Measurements from ENCODE around the gene MUC6.

MUC6 gene

DNA sequence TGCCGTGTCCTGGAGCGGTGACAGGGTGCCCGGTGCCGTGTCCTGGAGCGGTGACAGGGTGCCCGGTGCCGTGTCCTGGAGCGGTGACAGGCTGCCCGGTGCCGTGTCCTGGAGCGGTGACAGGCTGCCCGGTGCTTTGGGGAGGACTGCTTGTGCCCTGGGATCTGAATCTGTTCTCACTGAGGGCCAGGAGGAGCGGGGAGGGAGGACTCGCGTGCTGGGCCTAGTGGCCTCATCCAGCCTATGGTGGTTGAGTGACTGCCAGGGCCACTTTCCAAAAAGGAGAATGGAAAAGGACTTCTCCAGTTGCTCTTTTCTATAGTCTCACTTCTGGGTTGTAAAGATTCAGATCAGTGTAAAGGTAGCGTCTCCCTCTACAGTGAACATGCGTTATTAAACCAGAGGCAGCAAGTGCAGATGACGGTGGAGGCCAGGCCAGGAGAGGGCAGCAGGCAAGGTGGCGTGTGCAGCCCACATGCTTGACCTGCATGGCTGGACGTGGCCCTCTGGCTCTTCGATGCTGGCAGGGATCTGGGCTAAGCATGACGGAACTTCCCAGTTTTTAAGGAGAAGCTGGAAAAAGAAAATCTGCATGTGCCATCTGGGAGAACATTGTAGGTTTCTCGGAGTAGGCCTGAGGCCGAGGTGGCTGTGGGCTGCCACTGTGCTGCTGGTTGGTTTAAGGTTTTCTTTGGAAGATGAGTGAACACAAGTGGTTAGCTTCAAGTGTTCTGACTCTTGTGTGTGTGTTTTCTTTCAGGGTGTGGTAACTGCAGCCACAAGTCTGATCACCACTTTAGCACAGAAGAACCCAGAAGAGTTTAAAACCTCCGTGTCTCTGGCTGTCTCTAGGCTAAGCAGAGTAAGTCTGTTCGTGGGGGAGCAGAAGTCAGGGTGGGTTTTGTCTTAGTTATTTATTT, 55.8 kb downstream of the MUC6 start:
- no peaks in the 10 kb centered on the region for H3K4me1 ChIP-seq (ENCODE audit: control insufficient read depth, insufficient read depth, low read length)
- ChIA-PET CTCF (interaction anchor here (0.7 kb wide), 1 partner anchor 46 kb away, joined by 3 read pairs; no protein-coding TSS in a partner anchor), POLR2A (no interaction called here)
- no peak for TF ChIP-seq ZBTB1 (tag by site-specific recombination; IDR thresholded peaks at IDR 0.05)
- no peak for TF ChIP-seq FEZF1 (tag by site-specific recombination; IDR thresholded peaks at IDR 0.05)
- no peak for TF ChIP-seq ZNF10 (tag by site-specific recombination; IDR thresholded peaks at IDR 0.05)
- TF ChIP-seq ZNF76 (tag by site-specific recombination; IDR thresholded peaks at IDR 0.05; ENCODE audit: borderline replicate concordance, low read depth): no peak
- TF ChIP-seq EGR2 (tag by site-specific recombination; IDR thresholded peaks at IDR 0.05; ENCODE audit: low read depth): no peak
- 0 out of 2 replicates have a peak, but pooled peaks have one; percentile 24 for TF ChIP-seq KLF1 (tag by site-specific recombination; IDR thresholded peaks at IDR 0.05)
- no peak overlapping the region for H3K4me3 ChIP-seq (ENCODE audit: low read depth, low read length)
- H3K27ac ChIP-seq (ENCODE audit: extremely low read depth, low read depth, low read length): no peak overlapping the region
- no peaks in the 10 kb centered on the region for H3K9me3 ChIP-seq (ENCODE audit: control insufficient read depth, insufficient read depth, low read depth, low read length)
- H3K36me3 ChIP-seq (ENCODE audit: control insufficient read depth in 2 of 2, insufficient read depth in 1 of 2, low read length in 2 of 2): peaks cover 4 to 79% of the 10 kb centered on the region in 2 experiments; a peak in 2 of 3 replicates

DNA sequence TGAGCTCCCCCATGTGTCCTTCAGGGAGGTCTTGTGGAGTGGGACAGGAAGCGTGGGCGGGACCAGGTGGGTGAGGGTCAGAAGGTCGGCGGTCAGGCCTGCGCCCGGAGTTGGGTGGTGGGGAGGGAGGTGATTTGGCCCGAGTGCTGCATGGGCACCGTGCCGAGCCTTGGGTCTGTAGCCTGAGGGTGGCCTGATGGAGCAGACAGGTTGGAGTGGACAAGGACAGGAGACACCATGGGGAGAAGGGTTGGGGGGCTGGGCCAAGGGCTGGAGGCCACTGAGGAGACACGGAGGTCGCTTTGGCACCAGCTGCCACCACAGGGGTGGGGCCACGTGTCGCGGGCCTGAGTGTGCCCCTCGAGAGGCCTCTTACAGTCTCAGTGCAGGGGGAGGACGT, 57.7 kb downstream of the MUC6 start:
- ChIA-PET CTCF (interaction anchor here (0.9 to 1.1 kb wide), 2 partner anchors 24 to 131 kb away, joined by 3 read pairs; no protein-coding TSS in a partner anchor), POLR2A (no interaction called here)
- 0 out of 2 replicates have a peak, but pooled peaks have one; percentile 7 for TF ChIP-seq EGR2 (tag by site-specific recombination; IDR thresholded peaks at IDR 0.05; ENCODE audit: low read depth)
- TF ChIP-seq, protein P1, sequence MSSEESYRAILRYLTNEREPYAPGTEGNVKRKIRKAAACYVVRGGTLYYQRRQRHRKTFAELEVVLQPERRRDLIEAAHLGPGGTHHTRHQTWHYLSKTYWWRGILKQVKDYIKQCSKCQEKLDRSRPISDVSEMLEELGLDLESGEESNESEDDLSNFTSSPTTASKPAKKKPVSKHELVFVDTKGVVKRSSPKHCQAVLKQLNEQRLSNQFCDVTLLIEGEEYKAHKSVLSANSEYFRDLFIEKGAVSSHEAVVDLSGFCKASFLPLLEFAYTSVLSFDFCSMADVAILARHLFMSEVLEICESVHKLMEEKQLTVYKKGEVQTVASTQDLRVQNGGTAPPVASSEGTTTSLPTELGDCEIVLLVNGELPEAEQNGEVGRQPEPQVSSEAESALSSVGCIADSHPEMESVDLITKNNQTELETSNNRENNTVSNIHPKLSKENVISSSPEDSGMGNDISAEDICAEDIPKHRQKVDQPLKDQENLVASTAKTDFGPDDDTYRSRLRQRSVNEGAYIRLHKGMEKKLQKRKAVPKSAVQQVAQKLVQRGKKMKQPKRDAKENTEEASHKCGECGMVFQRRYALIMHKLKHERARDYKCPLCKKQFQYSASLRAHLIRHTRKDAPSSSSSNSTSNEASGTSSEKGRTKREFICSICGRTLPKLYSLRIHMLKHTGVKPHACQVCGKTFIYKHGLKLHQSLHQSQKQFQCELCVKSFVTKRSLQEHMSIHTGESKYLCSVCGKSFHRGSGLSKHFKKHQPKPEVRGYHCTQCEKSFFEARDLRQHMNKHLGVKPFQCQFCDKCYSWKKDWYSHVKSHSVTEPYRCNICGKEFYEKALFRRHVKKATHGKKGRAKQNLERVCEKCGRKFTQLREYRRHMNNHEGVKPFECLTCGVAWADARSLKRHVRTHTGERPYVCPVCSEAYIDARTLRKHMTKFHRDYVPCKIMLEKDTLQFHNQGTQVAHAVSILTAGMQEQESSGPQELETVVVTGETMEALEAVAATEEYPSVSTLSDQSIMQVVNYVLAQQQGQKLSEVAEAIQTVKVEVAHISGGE (tag by site-specific recombination; conservative IDR thresholded peaks at IDR 0.05; ENCODE audit: low read depth): no peak
- H3K36me3 ChIP-seq (ENCODE audit: control insufficient read depth in 2 of 2, insufficient read depth in 1 of 2, low read length in 2 of 2): peaks cover 0 to 73% of the 10 kb centered on the region in 2 experiments; a peak in 2 of 3 replicates
- H3K4me3 ChIP-seq (ENCODE audit: low read depth, low read length): no peak overlapping the region
- no peaks in the 10 kb centered on the region for H3K9me3 ChIP-seq (ENCODE audit: control insufficient read depth, insufficient read depth, low read depth, low read length)
- H3K4me1 ChIP-seq (ENCODE audit: control insufficient read depth, insufficient read depth, low read length): no peaks in the 10 kb centered on the region
- H3K27ac ChIP-seq (ENCODE audit: extremely low read depth, low read depth, low read length): no peak overlapping the region

DNA sequence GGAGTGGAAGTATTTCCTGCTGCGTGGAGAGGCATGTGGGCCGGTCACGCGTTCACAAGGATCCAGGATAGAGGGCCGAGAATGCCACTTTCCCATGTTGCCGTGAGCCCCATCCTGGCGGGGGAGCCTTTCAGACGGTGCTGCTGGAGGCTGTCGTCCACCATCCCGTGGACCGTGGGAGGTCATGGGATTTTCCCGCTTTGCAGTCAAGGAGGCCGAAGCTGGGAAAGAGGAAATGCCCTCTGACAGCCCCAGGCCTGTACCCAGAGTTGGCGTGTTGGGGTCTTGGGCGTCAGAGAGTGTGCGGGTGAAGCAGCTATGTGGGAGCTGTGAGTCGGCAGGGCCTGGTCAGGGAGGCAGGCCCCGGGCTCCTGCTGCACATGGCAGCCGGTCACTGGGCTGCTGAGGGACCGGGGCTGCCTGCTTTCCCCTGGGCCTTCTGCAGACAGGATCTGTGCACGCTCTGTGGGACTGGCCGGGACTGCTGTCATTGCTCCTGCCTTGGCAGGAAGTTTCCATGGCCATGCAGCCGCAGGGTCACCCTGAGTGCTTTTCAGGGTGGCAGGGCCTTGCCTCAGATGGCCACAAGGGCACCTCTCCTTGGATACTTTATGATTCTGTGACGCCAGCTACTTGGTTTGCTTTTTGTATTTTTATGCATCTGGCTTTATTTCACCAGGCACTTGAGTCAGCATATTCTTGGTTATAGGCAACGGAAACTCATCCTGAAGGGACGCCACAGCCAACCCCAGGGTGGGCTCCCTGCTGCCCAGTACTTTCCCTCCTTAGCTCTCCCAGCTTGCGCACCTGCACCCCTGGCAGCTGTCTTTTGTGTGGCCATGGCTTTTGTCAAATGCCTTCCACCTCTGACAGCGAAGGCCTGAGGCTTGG, 58.4 kb downstream of the MUC6 start:
- no peak overlapping the region for H3K27ac ChIP-seq (ENCODE audit: extremely low read depth, low read depth, low read length)
- CTCF ChIA-PET: interaction anchor here (0.9 to 1.1 kb wide), 2 partner anchors 23 to 130 kb away, joined by 3 read pairs; no protein-coding TSS in a partner anchor
- TF ChIP-seq, protein P2, sequence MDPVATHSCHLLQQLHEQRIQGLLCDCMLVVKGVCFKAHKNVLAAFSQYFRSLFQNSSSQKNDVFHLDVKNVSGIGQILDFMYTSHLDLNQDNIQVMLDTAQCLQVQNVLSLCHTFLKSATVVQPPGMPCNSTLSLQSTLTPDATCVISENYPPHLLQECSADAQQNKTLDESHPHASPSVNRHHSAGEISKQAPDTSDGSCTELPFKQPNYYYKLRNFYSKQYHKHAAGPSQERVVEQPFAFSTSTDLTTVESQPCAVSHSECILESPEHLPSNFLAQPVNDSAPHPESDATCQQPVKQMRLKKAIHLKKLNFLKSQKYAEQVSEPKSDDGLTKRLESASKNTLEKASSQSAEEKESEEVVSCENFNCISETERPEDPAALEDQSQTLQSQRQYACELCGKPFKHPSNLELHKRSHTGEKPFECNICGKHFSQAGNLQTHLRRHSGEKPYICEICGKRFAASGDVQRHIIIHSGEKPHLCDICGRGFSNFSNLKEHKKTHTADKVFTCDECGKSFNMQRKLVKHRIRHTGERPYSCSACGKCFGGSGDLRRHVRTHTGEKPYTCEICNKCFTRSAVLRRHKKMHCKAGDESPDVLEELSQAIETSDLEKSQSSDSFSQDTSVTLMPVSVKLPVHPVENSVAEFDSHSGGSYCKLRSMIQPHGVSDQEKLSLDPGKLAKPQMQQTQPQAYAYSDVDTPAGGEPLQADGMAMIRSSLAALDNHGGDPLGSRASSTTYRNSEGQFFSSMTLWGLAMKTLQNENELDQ (tag by site-specific recombination; IDR thresholded peaks at IDR 0.05; ENCODE audit: low read depth): no peak
- TF ChIP-seq, protein P3, sequence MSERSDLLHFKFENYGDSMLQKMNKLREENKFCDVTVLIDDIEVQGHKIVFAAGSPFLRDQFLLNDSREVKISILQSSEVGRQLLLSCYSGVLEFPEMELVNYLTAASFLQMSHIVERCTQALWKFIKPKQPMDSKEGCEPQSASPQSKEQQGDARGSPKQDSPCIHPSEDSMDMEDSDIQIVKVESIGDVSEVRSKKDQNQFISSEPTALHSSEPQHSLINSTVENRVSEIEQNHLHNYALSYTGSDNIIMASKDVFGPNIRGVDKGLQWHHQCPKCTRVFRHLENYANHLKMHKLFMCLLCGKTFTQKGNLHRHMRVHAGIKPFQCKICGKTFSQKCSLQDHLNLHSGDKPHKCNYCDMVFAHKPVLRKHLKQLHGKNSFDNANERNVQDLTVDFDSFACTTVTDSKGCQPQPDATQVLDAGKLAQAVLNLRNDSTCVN (tag by site-specific recombination; optimal IDR thresholded peaks at IDR 0.05): no peak
- TF ChIP-seq, protein P4, sequence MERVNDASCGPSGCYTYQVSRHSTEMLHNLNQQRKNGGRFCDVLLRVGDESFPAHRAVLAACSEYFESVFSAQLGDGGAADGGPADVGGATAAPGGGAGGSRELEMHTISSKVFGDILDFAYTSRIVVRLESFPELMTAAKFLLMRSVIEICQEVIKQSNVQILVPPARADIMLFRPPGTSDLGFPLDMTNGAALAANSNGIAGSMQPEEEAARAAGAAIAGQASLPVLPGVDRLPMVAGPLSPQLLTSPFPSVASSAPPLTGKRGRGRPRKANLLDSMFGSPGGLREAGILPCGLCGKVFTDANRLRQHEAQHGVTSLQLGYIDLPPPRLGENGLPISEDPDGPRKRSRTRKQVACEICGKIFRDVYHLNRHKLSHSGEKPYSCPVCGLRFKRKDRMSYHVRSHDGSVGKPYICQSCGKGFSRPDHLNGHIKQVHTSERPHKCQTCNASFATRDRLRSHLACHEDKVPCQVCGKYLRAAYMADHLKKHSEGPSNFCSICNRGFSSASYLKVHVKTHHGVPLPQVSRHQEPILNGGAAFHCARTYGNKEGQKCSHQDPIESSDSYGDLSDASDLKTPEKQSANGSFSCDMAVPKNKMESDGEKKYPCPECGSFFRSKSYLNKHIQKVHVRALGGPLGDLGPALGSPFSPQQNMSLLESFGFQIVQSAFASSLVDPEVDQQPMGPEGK (tag by site-specific recombination; IDR thresholded peaks at IDR 0.05): no peak
- TF ChIP-seq, protein P5, sequence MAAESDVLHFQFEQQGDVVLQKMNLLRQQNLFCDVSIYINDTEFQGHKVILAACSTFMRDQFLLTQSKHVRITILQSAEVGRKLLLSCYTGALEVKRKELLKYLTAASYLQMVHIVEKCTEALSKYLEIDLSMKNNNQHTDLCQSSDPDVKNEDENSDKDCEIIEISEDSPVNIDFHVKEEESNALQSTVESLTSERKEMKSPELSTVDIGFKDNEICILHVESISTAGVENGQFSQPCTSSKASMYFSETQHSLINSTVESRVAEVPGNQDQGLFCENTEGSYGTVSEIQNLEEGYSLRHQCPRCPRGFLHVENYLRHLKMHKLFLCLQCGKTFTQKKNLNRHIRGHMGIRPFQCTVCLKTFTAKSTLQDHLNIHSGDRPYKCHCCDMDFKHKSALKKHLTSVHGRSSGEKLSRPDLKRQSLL (tag by site-specific recombination; IDR thresholded peaks at IDR 0.05): no peak
- TF ChIP-seq ZNF621 (tag by site-specific recombination; IDR thresholded peaks at IDR 0.05) (no peak), ZNF837 (tag by site-specific recombination; IDR thresholded peaks at IDR 0.05) (no peak), ZNF677 (tag by site-specific recombination; IDR thresholded peaks at IDR 0.05) (no peak), ZXDB (tag by site-specific recombination; IDR thresholded peaks at IDR 0.05) (no peak)
- POLR2A ChIA-PET: no interaction called here
- H3K4me3 ChIP-seq (ENCODE audit: low read depth, low read length): no peak overlapping the region
- H3K36me3 ChIP-seq (ENCODE audit: control insufficient read depth in 2 of 2, insufficient read depth in 1 of 2, low read length in 2 of 2): peaks cover 0 to 78% of the 10 kb centered on the region in 2 experiments; a peak in 2 of 3 replicates
- no peaks in the 10 kb centered on the region for H3K9me3 ChIP-seq (ENCODE audit: control insufficient read depth, insufficient read depth, low read depth, low read length)
- no peaks in the 10 kb centered on the region for H3K4me1 ChIP-seq (ENCODE audit: control insufficient read depth, insufficient read depth, low read length)
